Erythroblast (primary cell): ENCODE results near the gene GABRB1.

Experiments used
- GATA1 ChIP-seq: IDR thresholded peaks from 2 replicates; pipeline ENCODE4 v1.6.1; 2011; ENCODE audit warnings: low read depth, mild to moderate bottlenecking, control low read depth, low read length, moderate library complexity
- POLR2A ChIP-seq: IDR thresholded peaks from 2 replicates; pipeline ENCODE4 v1.6.1; 2011; ENCODE audit warnings: mild to moderate bottlenecking, low read length

- TF ChIP-seq POLR2A (no peak), GATA1 (no peak)
Measured at GRCh38 chr4:47203593-47203992, 172.2 kb downstream of the GABRB1 start.
